ENCODE results near the gene ODAD3.
"Not testable (repeated sequence)": the region's sequence is repeated elsewhere in the genome, so short reads cannot be mapped to it uniquely, and the experiment has no call there.

The ODAD3 gene

GRCh38 chr19:11435057-11435832 lies at the start of gene ODAD3, which contains the start of gene PRKCSH:
ODAD3 (minus strand) TSS chr19:11435121; CDS start chr19:11435016, 105 bp downstream.
PRKCSH (plus strand) TSS chr19:11435635; CDS start chr19:11436118, 483 bp downstream.
- DNase-seq, result peak; percentile 99 to 100

DNA sequence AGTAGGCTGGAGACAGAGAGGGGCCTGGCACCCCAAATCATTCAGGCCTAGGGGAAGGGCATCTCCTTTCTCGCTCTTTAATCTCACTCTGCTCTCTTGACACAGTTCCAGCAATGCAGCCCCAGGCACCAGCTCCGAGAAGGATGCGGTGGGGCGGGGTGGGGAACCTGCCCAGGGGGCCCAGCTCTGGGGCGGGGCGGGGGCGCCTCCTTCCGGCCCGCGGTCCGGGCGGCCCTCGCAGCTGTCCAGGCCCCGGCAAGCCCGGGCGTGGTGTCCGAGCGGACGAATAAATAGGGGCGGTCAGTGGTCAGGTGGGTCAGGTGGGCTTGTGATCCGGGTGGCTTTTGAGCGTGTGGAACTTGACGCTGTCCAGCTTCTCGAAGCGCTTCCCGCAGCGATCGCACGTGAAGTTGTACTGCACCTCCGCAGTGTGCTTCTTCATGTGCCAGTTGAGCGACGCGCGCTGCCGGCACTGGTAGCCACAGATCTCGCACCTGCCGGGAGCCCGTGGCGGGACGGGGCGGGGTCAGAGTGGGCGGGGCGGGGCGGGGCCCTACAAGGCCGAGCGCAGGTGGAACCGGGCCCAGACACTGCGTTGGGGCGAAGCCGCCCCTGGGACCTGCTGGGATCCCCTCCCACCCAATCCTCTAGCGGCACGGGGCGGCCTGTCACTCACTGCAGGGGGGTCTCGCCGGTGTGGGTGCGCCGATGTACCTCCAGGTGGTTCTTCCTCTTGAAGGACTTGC lies 48.6 kb upstream of the ODAD3 start:
- DNase-seq, result no peak

- peak; percentile 61 to 92 for DNase-seq
Observed at GRCh38 chr19:11482384-11483050, 47.6 kb upstream of the ODAD3 start.

- peak; percentile 75 to 96 for DNase-seq
Observed at GRCh38 chr19:11481534-11482383, 46.8 kb upstream of the ODAD3 start.

DNA sequence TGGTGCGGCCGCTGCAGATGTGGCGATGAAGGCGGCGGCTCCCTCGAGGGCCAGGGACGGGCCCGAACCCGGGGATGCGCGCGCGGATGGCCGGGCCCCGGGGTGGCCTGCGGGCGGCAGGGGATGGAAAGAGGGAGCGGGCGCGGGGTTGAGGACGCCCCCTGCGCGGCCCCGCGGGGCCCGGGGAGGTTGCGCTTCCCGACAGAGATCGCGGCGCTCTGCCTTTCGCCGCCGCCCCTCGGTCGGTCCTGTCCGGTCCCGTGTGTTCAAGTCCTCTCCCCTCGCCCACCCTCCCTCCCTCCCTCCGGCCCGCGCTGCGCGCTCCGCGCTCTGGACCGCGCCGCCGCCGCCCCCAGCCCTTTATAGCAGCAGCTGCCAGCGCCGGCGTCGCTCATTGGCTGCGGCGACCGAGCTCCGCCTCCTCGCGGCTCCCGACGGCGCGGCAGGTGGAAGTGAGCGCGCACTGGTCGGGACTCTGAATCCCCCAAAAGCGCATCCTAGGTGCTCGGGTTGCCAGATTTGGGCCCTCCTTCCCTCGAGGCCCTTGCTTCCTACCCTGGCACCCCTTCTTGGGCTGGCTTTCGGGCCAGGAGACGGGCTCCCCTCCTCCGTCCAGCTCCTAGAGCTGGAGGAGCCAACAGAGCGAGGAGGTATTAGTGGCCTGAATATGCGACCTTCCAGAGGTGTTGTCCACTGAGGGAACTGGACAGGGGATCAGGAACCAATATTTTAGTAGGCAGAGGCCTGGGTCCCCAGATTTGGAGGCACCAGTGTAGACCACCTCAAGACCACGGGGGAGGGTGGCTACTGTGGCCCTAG lies 46.0 kb upstream of the ODAD3 start, which contains the start of gene ELAVL3:
Gene ELAVL3 (minus strand): TSS at position 332 of the 819 bp plus-strand sequence. CDS start 438 bp downstream, outside the sequence.
- DNase-seq, result peak in 1 of 2 experiments; percentile 79

GRCh38 chr19:11479898-11480714 lies 45.2 kb upstream of the ODAD3 start:
- peak in 1 of 2 experiments; percentile 49 for DNase-seq

DNA sequence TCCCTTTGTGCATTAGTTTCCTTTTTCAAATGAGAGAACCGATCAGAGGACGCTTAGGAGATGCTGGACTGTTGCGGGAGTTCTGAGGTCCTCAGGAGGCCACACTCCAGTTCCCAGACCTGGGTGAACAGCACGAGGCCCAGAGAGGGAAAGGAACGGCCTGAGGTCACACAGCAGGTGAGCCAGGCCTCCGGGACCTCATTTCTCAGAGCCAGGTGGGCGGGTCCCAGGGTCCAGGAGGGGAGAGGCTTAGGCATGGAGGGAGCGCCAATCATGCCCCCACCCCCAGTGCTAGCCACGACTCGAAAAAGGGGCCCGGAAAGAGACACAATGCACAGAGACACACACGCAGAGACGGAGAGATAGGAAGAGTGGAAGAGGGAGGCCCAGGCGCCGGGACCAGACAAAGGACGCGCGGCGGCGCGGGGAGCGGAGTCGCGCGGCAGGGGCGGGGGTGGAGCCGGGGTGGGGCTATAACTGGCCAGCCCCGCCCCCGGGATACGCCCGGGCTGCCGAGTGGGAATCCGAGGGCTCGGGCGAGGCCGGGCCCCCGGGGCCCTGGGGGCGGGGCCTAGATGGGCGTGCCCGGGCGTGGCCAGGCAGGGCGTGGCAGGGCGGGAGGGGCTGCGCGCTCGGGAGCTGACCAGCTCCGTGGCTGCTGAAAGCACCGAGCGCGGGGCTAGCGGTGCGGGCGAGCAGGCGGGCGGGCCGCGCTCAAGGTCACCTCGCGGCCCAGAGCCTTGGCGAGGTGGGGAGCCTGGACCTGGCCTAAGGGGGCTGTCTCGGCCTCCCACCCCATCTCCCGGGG lies 44.4 kb upstream of the ODAD3 start:
- peak in 1 of 2 experiments; percentile 34 for DNase-seq

GRCh38 chr19:11478167-11479089 lies 43.5 kb upstream of the ODAD3 start:
- no peak for DNase-seq

GRCh38 chr19:11475861-11476260 lies 40.9 kb upstream of the ODAD3 start:
- no peak for DNase-seq

DNA sequence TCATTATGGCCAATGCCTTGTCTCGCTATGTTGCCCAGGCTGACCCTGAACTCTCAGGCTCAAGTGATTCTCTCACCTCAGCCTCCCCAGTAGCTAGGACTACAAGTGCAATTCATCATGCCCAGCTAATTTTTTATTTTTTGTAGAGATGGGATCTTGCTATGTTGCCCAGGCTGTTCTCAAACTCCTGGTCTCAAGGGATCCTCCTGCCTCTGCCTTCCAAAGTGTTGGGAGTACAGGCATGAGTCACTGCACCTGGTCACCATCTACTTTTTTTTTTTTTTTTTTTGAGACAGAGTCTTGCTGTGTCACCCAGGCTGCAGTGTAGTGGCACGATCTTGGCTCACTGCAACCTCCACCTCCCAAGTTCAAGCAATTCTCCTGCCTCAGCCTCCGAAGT lies 40.4 kb upstream of the ODAD3 start:
- DNase-seq, result not testable (repeated sequence)

- DNase-seq, result no peak
Observed at GRCh38 chr19:11473725-11474124, 38.8 kb upstream of the ODAD3 start.

DNA sequence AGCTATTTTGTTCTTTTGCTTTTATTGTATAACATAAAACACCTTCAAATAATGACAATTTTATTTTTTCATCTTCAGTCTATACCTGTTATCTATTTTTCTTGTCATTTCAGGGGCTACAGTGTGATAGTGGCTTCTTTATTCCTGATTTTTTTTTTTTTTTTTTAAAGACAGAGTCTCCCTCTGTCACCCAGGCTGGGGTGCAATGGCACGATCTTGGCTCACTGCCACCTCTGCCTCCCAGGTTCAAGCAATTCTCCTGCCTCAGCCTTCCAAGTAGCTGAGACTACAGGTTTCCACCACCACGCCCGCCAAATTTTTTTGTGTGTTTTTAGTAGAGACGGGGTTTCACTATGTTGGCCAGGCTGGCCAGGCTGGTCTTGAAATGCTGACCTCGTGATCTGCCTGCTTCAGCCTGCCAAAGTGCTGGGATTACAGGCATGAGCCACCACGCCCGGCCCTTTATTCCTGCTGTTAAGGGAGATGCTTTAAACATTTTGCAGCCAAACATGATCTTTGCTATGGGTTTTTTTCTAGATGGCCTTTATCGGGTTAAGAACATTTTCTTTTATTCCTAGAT lies 33.4 kb upstream of the ODAD3 start:
- not testable (repeated sequence) for DNase-seq

DNA sequence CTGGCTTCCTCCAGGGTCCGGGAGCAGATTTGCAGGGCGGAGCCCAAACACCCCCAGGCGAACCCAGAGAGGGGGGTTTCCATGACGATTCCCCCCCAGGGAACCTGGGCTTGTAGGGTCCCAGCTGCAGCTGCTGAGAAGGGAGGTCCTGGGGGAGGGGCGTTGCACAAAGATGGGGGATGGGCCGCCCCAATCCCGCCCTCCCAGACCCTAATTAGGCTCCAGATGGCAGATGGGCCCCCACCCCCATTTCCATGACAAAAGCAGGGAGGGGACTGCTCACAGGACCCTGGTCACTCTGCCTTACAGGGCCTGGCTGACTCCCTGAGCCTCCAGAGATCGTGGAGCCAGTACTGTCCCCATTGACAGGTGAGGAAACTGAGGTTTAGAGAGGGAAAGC lies 30.7 kb upstream of the ODAD3 start:
- no peak for DNase-seq

DNA sequence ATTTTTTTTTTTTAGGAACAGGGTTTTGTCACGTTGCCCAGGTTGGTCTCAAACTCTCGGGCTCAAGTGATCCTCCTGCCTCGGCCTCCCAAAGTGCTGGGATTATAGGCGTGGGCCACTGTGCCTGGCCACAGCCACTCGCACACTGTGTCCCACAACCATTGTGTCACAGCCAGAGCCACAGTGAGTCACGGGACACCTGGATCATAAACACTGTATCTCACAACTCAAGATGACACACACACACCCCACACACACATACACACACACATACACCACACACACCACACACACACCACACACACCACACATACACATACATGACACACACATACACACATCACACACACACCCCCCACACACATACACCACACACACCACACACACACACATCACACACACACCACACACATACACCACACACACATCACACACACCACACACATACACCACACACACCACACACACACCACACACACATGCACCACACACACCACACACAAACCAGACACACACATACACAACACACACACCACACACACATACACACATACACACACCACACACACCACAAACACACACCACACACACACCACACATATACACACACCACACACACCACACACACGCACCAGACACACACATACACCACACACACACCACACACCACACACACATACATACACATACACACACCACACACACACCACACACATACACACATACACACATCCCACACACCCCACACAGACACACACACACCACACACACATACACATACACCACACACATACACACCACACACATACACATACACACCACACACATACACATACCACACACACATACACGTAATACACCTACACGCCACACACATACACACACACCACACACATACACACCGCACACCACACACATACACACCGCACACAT lies 29.7 kb upstream of the ODAD3 start:
- DNase-seq, result no peak

DNA sequence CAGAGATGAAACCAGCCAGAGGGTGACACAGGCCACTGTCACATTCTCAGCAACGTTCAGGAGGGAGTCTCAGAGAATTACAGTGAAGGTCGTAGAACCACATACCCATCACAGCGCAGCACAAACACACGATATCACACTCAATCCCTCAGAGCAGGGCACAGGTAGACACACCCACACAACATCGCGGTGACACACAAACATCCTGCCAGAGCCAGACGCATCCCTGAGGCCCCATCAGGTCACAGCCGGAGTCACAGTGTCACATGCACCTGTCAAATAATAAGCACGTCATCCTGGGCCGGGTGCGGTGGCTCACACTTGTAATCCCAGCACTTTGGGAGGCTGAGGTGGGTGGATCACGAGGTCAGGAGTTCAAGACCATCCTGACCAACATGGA lies 28.5 kb upstream of the ODAD3 start:
- DNase-seq, result no peak

GRCh38 chr19:11461453-11461852 lies 26.5 kb upstream of the ODAD3 start:
- DNase-seq, result no peak

GRCh38 chr19:11460207-11460606 lies 25.3 kb upstream of the ODAD3 start:
- DNase-seq, result no peak
